ENCODE data around the gene NXN. TPM values are rescaled to one million over a fixed set of nuclear protein-coding genes. Genes with fewer than 3 reads are reported as not detected.

NXN gene
- total RNA-seq: 34.7 TPM

GRCh38 chr17:979539-980405, at the start of gene NXN:
TSS of gene NXN (minus strand) at chr17:979776.

GRCh38 chr17:996554-997344, 17.2 kb upstream of the NXN start, which contains the start of gene TIMM22:
TSS of gene TIMM22 (plus strand) at chr17:997129. CDS start at chr17:997143, 14 bp downstream.

GRCh38 chr17:781805-782731, 197.5 kb downstream of the NXN start, which contains the start of the genes GLOD4 and MRM3:
TSS of gene GLOD4 (minus strand) at chr17:782280. CDS start at chr17:782255, 25 bp downstream.
TSS of gene MRM3 (plus strand) at chr17:782353. CDS start at chr17:782379, 26 bp downstream.

GRCh38 chr17:752002-752619, 227.5 kb downstream of the NXN start, which contains the start of gene GEMIN4:
TSS of gene GEMIN4 (minus strand) at chr17:752264. CDS start at chr17:752142, 122 bp downstream.

Small RNAs within 50 kb of the gene (small RNA-seq; reads per million reads assigned to genes)
- gene MIR3183 (ENCODE audit: low replicate concordance): not detected

Other genes starting within 250 kb of the NXN start
- gene TLCD3A, start 247.2 kb downstream of the NXN start, total RNA-seq: 18.8 TPM
- gene GEMIN4, start 227.5 kb downstream of the NXN start, total RNA-seq: 17.5 TPM
- 80.4 TPM for gene GLOD4, start 197.5 kb downstream of the NXN start, total RNA-seq
- 24.1 TPM for gene MRM3, start 197.4 kb downstream of the NXN start, total RNA-seq
- 11.9 TPM for gene TIMM22, start 17.4 kb upstream of the NXN start, total RNA-seq
- 204 TPM for gene ABR, start 200.2 kb upstream of the NXN start, total RNA-seq

All from parietal lobe (tissue), 2 donors.